H9 (cell line): Measurements from ENCODE around the gene HES1. TPM values are rescaled to one million over a fixed set of nuclear protein-coding genes. Genes with fewer than 3 reads are reported as not detected.

Source experiments
- DNase-seq: peaks from one replicate; pipeline ENCODE4 v3.0.0-alpha.2; 2017
- H2AFZ ChIP-seq: one replicate; pipeline ENCODE4 v1.6.1; 2013; ENCODE audit warnings: mild to moderate bottlenecking, low read length, control low read depth, moderate library complexity
- H2AK5ac ChIP-seq: 2 replicates; pipeline ENCODE4 v1.6.1; 2013; ENCODE audit warnings: low read length, control low read depth, mixed read lengths; ENCODE audit not compliant: insufficient read length
- H2BK120ac ChIP-seq: one replicate; pipeline ENCODE4 v1.6.1; 2013; ENCODE audit warnings: low read depth, mild to moderate bottlenecking, low read length, control low read depth, inconsistent platforms; ENCODE audit not compliant: poor library complexity, severe bottlenecking
- H2BK12ac ChIP-seq: 2 replicates; pipeline ENCODE4 v1.6.1; 2013; ENCODE audit warnings: low read length, control low read depth, mixed read lengths, low read depth; ENCODE audit not compliant: insufficient read length
- H2BK15ac ChIP-seq: 2 replicates; pipeline ENCODE4 v1.6.1; 2013; ENCODE audit warnings: low read depth, low read length, control low read depth
- H2BK20ac ChIP-seq: one replicate; pipeline ENCODE4 v1.6.1; 2013; ENCODE audit warnings: low read depth, mild to moderate bottlenecking, low read length, control low read depth, inconsistent platforms; ENCODE audit not compliant: poor library complexity, severe bottlenecking
- H2BK5ac ChIP-seq: 2 replicates; pipeline ENCODE4 v1.6.1; 2013; ENCODE audit warnings: low read length, control low read depth, mixed read lengths; ENCODE audit not compliant: insufficient read length
- H3K14ac ChIP-seq: 2 replicates; pipeline ENCODE4 v1.6.1; 2013; ENCODE audit warnings: low read length, control low read depth; ENCODE audit not compliant: insufficient read depth
- H3K18ac ChIP-seq: 2 replicates; pipeline ENCODE4 v1.6.1; 2013; ENCODE audit warnings: low read depth, mild to moderate bottlenecking, mixed read lengths, low read length, control low read depth; ENCODE audit not compliant: insufficient read length
- H3K23ac ChIP-seq: 2 replicates; pipeline ENCODE4 v1.6.1; 2013; ENCODE audit warnings: low read length, control low read depth, mixed read lengths, low read depth; ENCODE audit not compliant: insufficient read length
- H3K23me2 ChIP-seq: 2 replicates; pipeline ENCODE4 v1.6.1; 2013; ENCODE audit warnings: low read depth, mild to moderate bottlenecking, mixed read lengths, low read length, control low read depth; ENCODE audit not compliant: insufficient read length, poor library complexity, severe bottlenecking
- H3K27ac ChIP-seq: 2 replicates; pipeline ENCODE4 v1.5.1; 2013; ENCODE audit warnings: low read length, control low read depth, mixed read lengths, low read depth; ENCODE audit not compliant: insufficient read length
- H3K27me3 ChIP-seq: 2 replicates; pipeline ENCODE4 v1.6.1; 2013; ENCODE audit warnings: low read length, control low read depth, inconsistent platforms; ENCODE audit not compliant: insufficient read depth
- H3K4ac ChIP-seq: 2 replicates; pipeline ENCODE4 v1.6.1; 2013; ENCODE audit warnings: low read depth, mild to moderate bottlenecking, control low read depth, inconsistent platforms, low read length, moderate library complexity
- H3K4me1 ChIP-seq: 2 replicates; pipeline ENCODE4 v1.6.1; 2013; ENCODE audit warnings: low read length, control low read depth, inconsistent platforms; ENCODE audit not compliant: insufficient read depth
- H3K4me2 ChIP-seq: 2 replicates; pipeline ENCODE4 v1.6.1; 2013; ENCODE audit warnings: low read length, control low read depth, mixed read lengths; ENCODE audit not compliant: insufficient read length, insufficient read depth
- H3K56ac ChIP-seq: 2 replicates; pipeline ENCODE4 v1.6.1; 2013; ENCODE audit warnings: low read depth, mild to moderate bottlenecking, mixed read lengths, low read length, control low read depth; ENCODE audit not compliant: insufficient read length
- H3K79me1 ChIP-seq: 2 replicates; pipeline ENCODE4 v1.6.1; 2013; ENCODE audit warnings: low read depth, mild to moderate bottlenecking, moderate library complexity, low read length, control low read depth, inconsistent platforms; ENCODE audit not compliant: insufficient read depth, poor library complexity, severe bottlenecking
- H3K79me2 ChIP-seq: 2 replicates; pipeline ENCODE4 v1.6.1; 2013; ENCODE audit warnings: low read length, control low read depth, inconsistent platforms; ENCODE audit not compliant: insufficient read depth
- H3K9ac ChIP-seq: 2 replicates; pipeline ENCODE4 v1.6.1; 2013; ENCODE audit warnings: low read length, control low read depth, mixed read lengths; ENCODE audit not compliant: insufficient read length; ENCODE audit errors: extremely low read depth
- H3K9me3 ChIP-seq: one replicate; pipeline ENCODE4 v1.6.1; 2013; ENCODE audit warnings: low read depth, low read length, inconsistent platforms; ENCODE audit not compliant: control insufficient read depth
- H3T11ph ChIP-seq: one replicate; pipeline ENCODE4 v1.6.1; 2013; ENCODE audit warnings: mild to moderate bottlenecking, low read length, control low read depth, inconsistent platforms
- H4K20me1 ChIP-seq: one replicate; pipeline ENCODE4 v1.6.1; 2013; ENCODE audit not compliant: control insufficient read depth, insufficient read length, insufficient read depth
- H4K5ac ChIP-seq: 2 replicates; pipeline ENCODE4 v1.6.1; 2013; ENCODE audit warnings: low read depth, mild to moderate bottlenecking, mixed read lengths, low read length, control low read depth; ENCODE audit not compliant: insufficient read length
- H4K8ac ChIP-seq: replicated peaks from 2 replicates; pipeline ENCODE4 v1.6.1; 2013; ENCODE audit warnings: low read length, control low read depth, mixed read lengths, low read depth; ENCODE audit not compliant: insufficient read length
- H4K91ac ChIP-seq: 2 replicates; pipeline ENCODE4 v1.6.1; 2013; ENCODE audit warnings: low read depth, mild to moderate bottlenecking, moderate library complexity, mixed read lengths, low read length, control low read depth; ENCODE audit not compliant: insufficient read length
- H3K27ac Mint-ChIP-seq, 3 experiments: 2 replicates in 2 of 3; 3 replicates in 1 of 3; pipeline ENCODE4 v1.8.0; 2020 to 2021; ENCODE audit warnings: mixed read lengths in 3 of 3, mild to moderate bottlenecking in 1 of 3, moderate library complexity in 1 of 3
- H3K27me3 Mint-ChIP-seq: 2 replicates; pipeline ENCODE4 v1.8.0; 2021; ENCODE audit warnings: low read depth, mild to moderate bottlenecking, moderate library complexity, mixed read lengths
- H3K36me3 Mint-ChIP-seq, 3 experiments: 2 replicates in 2 of 3; 3 replicates in 1 of 3; pipeline ENCODE4 v1.8.0; 2020 to 2021; ENCODE audit warnings: low read depth in 3 of 3, mixed read lengths in 3 of 3; ENCODE audit not compliant: insufficient read depth in 1 of 3
- H3K4me1 Mint-ChIP-seq, 2 experiments: 2 replicates each; pipeline ENCODE4 v1.8.0; 2020; ENCODE audit warnings: mixed read lengths in 2 of 2
- H3K4me3 Mint-ChIP-seq, 2 experiments: 2 replicates in 1 of 2; 3 replicates in 1 of 2; pipeline ENCODE4 v1.8.0; 2020 to 2021; ENCODE audit warnings: mild to moderate bottlenecking in 2 of 2, mixed read lengths in 2 of 2, moderate library complexity in 1 of 2
- H3K9me3 Mint-ChIP-seq, 2 experiments: 2 replicates in 1 of 2; 3 replicates in 1 of 2; pipeline ENCODE4 v1.8.0; 2020; ENCODE audit warnings: mild to moderate bottlenecking in 2 of 2, mixed read lengths in 2 of 2, moderate library complexity in 1 of 2
- WGBS: extraction: QIAGEN DNeasy Blood & Tissue Kit; methylation state at CpG from one replicate; pipeline ENCODE4 v1.1.7; 2013; ENCODE audit warnings: missing lambda C conversion rate, low lambda C conversion rate, mixed read lengths; ENCODE audit not compliant: insufficient read length; ENCODE audit errors: extremely low coverage; 5-methylcytosine and 5-hydroxymethylcytosine counted together
- total RNA-seq: library from RNA; stranded (reverse); gene quantifications from 2 replicates; pipeline ENCODE4 v1.2.1, GENCODE V29; 2021
- TF ChIP-seq, protein P1 (sequence below): fragments of 200-600 bp; sonication (generic); conservative IDR thresholded peaks from 3 replicates; pipeline ENCODE4 v1.8.0; 2021; ENCODE audit warnings: antibody characterized with exemption, mild to moderate bottlenecking

The HES1 gene
- total RNA-seq, 1 experiment from 2014 or later: 23.2 TPM

DNA sequence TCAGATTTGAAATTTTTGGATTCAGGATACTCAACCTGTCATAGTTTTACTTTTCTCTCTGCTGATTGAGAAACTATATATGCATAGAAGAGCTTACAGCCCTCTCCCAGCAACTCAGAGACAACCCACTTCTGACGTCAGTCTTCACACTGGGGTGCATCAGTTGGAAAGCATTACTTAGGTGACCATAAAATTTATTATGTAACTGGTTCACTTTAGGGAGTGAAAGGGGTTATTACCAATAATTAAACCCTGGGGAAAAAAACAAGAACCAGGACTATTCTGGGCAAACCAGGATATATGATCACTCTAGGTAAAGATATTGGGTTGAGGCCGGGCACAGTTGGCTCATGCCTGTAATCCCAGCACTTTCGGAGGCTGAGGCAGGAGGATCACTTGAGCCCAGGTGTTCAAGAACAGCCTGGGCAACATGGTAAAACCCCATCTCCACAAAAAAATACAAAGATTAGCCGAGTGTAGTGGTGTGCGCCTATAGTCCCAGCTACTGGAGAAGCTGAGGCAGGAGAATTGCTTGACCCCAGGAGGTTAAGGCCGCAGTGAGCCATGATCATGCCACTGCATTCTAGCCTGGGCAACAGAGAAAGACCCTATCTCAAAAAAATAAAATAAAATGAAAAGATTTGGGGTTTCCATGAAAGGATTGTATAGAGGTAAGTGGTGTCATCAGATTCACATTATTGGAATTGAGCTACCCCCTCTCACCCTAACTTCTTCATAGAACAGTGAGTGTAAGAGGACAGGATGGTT lies 27.1 kb downstream of the HES1 start:
- H3K79me1 ChIP-seq: no peaks in the 10 kb centered on the region
- H3K79me2 ChIP-seq: no peaks in the 10 kb centered on the region
- H3K14ac ChIP-seq: no peak overlapping the region
- peaks cover 3% of the 10 kb centered on the region; the same call in 1 of the 2 replicates for H3K27me3 Mint-ChIP-seq
- no peak overlapping the region for H3K18ac ChIP-seq
- no peak overlapping the region for H3K56ac ChIP-seq
- no peak overlapping the region for H3K4ac ChIP-seq
- H2BK12ac ChIP-seq: no peak overlapping the region
- no peak overlapping the region for H3K9ac ChIP-seq
- no peak for DNase-seq
- H2BK20ac ChIP-seq: no peak overlapping the region
- H3K9me3 Mint-ChIP-seq: no peaks in the 10 kb centered on the region
- TF ChIP-seq, protein P1, sequence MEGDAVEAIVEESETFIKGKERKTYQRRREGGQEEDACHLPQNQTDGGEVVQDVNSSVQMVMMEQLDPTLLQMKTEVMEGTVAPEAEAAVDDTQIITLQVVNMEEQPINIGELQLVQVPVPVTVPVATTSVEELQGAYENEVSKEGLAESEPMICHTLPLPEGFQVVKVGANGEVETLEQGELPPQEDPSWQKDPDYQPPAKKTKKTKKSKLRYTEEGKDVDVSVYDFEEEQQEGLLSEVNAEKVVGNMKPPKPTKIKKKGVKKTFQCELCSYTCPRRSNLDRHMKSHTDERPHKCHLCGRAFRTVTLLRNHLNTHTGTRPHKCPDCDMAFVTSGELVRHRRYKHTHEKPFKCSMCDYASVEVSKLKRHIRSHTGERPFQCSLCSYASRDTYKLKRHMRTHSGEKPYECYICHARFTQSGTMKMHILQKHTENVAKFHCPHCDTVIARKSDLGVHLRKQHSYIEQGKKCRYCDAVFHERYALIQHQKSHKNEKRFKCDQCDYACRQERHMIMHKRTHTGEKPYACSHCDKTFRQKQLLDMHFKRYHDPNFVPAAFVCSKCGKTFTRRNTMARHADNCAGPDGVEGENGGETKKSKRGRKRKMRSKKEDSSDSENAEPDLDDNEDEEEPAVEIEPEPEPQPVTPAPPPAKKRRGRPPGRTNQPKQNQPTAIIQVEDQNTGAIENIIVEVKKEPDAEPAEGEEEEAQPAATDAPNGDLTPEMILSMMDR: no peak
- H3K27ac ChIP-seq: no peak overlapping the region
- H2BK15ac ChIP-seq: no peak overlapping the region
- H3K4me1 ChIP-seq: no peaks in the 10 kb centered on the region; the same call in 1 of the 2 replicates
- H3K23me2 ChIP-seq: no peaks in the 10 kb centered on the region
- H3K4me3 Mint-ChIP-seq: no peak overlapping the region
- no peak overlapping the region for H4K91ac ChIP-seq
- H4K5ac ChIP-seq: no peak overlapping the region
- H4K20me1 ChIP-seq: no peaks in the 10 kb centered on the region
- peaks cover 55 to 61% of the 10 kb centered on the region in 2 experiments for H3K4me1 Mint-ChIP-seq
- no peak overlapping the region for H3K23ac ChIP-seq
- no peak overlapping the region for H2AK5ac ChIP-seq
- H3K9me3 ChIP-seq: no peaks in the 10 kb centered on the region
- H2BK5ac ChIP-seq: no peak overlapping the region
- H2BK120ac ChIP-seq: no peak overlapping the region
- no peak overlapping the region for H3K27ac Mint-ChIP-seq
- H3T11ph ChIP-seq: no peak overlapping the region
- H3K27me3 ChIP-seq: no peaks in the 10 kb centered on the region
- H2AFZ ChIP-seq: no peak overlapping the region
- no CpG with 5 or more reads among the region's 6 CpGs for WGBS
- no peaks in the 10 kb centered on the region for H3K36me3 Mint-ChIP-seq
- H4K8ac ChIP-seq: no peak overlapping the region
- no peak overlapping the region for H3K4me2 ChIP-seq
